Measurements from ENCODE around the gene NPAS4.

Gene NPAS4

GRCh38 chr11:66393954-66394353, 26.9 kb upstream of the NPAS4 start:
- no peak overlapping the region for H3K4me2 ChIP-seq (ENCODE audit: low read length)
- H3K9me3 ChIP-seq (ENCODE audit: control insufficient read depth, insufficient read depth, low read length) = no peaks in the 10 kb centered on the region
- H3K4me1 ChIP-seq (ENCODE audit: control insufficient read depth, low read length) = peaks cover 41% of the 10 kb centered on the region
- peaks cover 9% of the 10 kb centered on the region for H3F3A ChIP-seq (ENCODE audit: control insufficient read depth, insufficient read depth)
- H3K9me2 ChIP-seq (replicated peaks; ENCODE audit: control insufficient read depth, low read length) = no peaks in the 10 kb centered on the region
- no peak overlapping the region for H3K4me3 ChIP-seq (ENCODE audit: low read length)
- no peak for TF ChIP-seq CTCF (IDR thresholded peaks at IDR 0.05; ENCODE audit: low read depth, low read length, poor library complexity, severe bottlenecking)
- TF ChIP-seq EZH2phosphoT487 (IDR thresholded peaks at IDR 0.05; ENCODE audit: borderline replicate concordance, low read length) = no peak
- no peaks in the 10 kb centered on the region for H4K20me1 ChIP-seq (ENCODE audit: control insufficient read depth, insufficient read depth, low read depth, low read length)
- no peaks in the 10 kb centered on the region for H3K36me3 ChIP-seq (ENCODE audit: control insufficient read depth, low read length)
- H3K79me2 ChIP-seq (ENCODE audit: control insufficient read depth, low read length) = no peaks in the 10 kb centered on the region
- H3K27ac ChIP-seq (ENCODE audit: low read depth, low read length) = no peak overlapping the region
- H3K27me3 ChIP-seq (ENCODE audit: control insufficient read depth, low read length) = no peaks in the 10 kb centered on the region

- H3K4me1 ChIP-seq (ENCODE audit: control insufficient read depth, low read length) = peaks cover 6% of the 10 kb centered on the region
- H4K20me1 ChIP-seq (ENCODE audit: control insufficient read depth, insufficient read depth, low read depth, low read length) = peaks cover 3% of the 10 kb centered on the region; the same call in 1 of the 2 replicates
- H3K9me2 ChIP-seq (replicated peaks; ENCODE audit: control insufficient read depth, low read length) = no peaks in the 10 kb centered on the region
- peaks cover 56% of the 10 kb centered on the region for H3K27me3 ChIP-seq (ENCODE audit: control insufficient read depth, low read length)
- H3K4me2 ChIP-seq (ENCODE audit: low read length) = no peak overlapping the region
- no peaks in the 10 kb centered on the region for H3F3A ChIP-seq (ENCODE audit: control insufficient read depth, insufficient read depth)
- H3K36me3 ChIP-seq (ENCODE audit: control insufficient read depth, low read length) = no peaks in the 10 kb centered on the region
- TF ChIP-seq CTCF (IDR thresholded peaks at IDR 0.05; ENCODE audit: low read depth, low read length, poor library complexity, severe bottlenecking) (no peak), EZH2phosphoT487 (IDR thresholded peaks at IDR 0.05; ENCODE audit: borderline replicate concordance, low read length) (no peak)
- no peak overlapping the region for H3K27ac ChIP-seq (ENCODE audit: low read depth, low read length)
- H3K9me3 ChIP-seq (ENCODE audit: control insufficient read depth, insufficient read depth, low read length) = no peaks in the 10 kb centered on the region
- no peaks in the 10 kb centered on the region for H3K79me2 ChIP-seq (ENCODE audit: control insufficient read depth, low read length)
- no peak overlapping the region for H3K4me3 ChIP-seq (ENCODE audit: low read length)
Observed at GRCh38 chr11:66407651-66408050, 13.2 kb upstream of the NPAS4 start.

GRCh38 chr11:66408488-66409214, 12.2 kb upstream of the NPAS4 start:
- Histone ChIP-seq H3K4me1 (ENCODE audit: control insufficient read depth, low read length) (peaks cover 6% of the 10 kb centered on the region), H3K9me3 (ENCODE audit: control insufficient read depth, insufficient read depth, low read length) (no peaks in the 10 kb centered on the region), H3K79me2 (ENCODE audit: control insufficient read depth, low read length) (no peaks in the 10 kb centered on the region), H3K4me2 (ENCODE audit: low read length) (peak overlapping the region; percentile 82), H4K20me1 (ENCODE audit: control insufficient read depth, insufficient read depth, low read depth, low read length) (peaks cover 3% of the 10 kb centered on the region; the same call in 1 of the 2 replicates), H3K9me2 (replicated peaks; ENCODE audit: control insufficient read depth, low read length) (no peaks in the 10 kb centered on the region), H3K27me3 (ENCODE audit: control insufficient read depth, low read length) (peaks cover 50% of the 10 kb centered on the region), H3F3A (ENCODE audit: control insufficient read depth, insufficient read depth) (no peaks in the 10 kb centered on the region), H3K36me3 (ENCODE audit: control insufficient read depth, low read length) (no peaks in the 10 kb centered on the region), H3K27ac (ENCODE audit: low read depth, low read length) (no peak overlapping the region), H3K4me3 (ENCODE audit: low read length) (peak overlapping the region; percentile 70)
- peak; percentile 100 for TF ChIP-seq CTCF (IDR thresholded peaks at IDR 0.05; ENCODE audit: low read depth, low read length, poor library complexity, severe bottlenecking)
- TF ChIP-seq EZH2phosphoT487 (IDR thresholded peaks at IDR 0.05; ENCODE audit: borderline replicate concordance, low read length) = no peak; the same call in 1 of the 2 replicates
